Endothelial cell of umbilical vein (primary cell): ENCODE results near the gene DOCK4.

Experiments
- EZH2 ChIP-seq: IDR thresholded peaks from 2 replicates; pipeline ENCODE4 v1.6.1; 2012; ENCODE audit warnings: borderline replicate concordance, low read depth, mild to moderate bottlenecking, moderate library complexity, low read length, inconsistent platforms; ENCODE audit not compliant: severe bottlenecking
- GATA2 ChIP-seq: IDR thresholded peaks from 2 replicates; pipeline ENCODE4 v1.7.0; 2011; ENCODE audit warnings: low read depth, mild to moderate bottlenecking, moderate library complexity, mixed read lengths, low read length; ENCODE audit not compliant: insufficient read length, insufficient read depth
- JUN ChIP-seq: IDR thresholded peaks from 2 replicates; pipeline ENCODE4 v1.6.1; 2011; ENCODE audit warnings: borderline replicate concordance, low read depth; ENCODE audit not compliant: insufficient read length, insufficient read depth
- MAX ChIP-seq: IDR thresholded peaks from 2 replicates; pipeline ENCODE4 v1.6.1; 2011; ENCODE audit not compliant: insufficient read depth, insufficient read length
- MYC ChIP-seq: IDR thresholded peaks from one replicate; pipeline ENCODE4 v1.6.1; 2011; ENCODE audit warnings: mild to moderate bottlenecking, low read depth, low read length
- POLR2A ChIP-seq: IDR thresholded peaks from 2 replicates; pipeline ENCODE4 v1.6.1; 2012; ENCODE audit warnings: low read depth, mild to moderate bottlenecking, control low read depth, low read length
- POLR2AphosphoS5 ChIP-seq: IDR thresholded peaks from 2 replicates; pipeline ENCODE4 v1.6.1; 2012; ENCODE audit warnings: low read depth, mild to moderate bottlenecking, control low read depth, low read length, moderate library complexity; ENCODE audit not compliant: insufficient read depth
- TF ChIP-seq, protein P1 (sequence below), 2 donors: IDR thresholded peaks; 1 replicate in 1 of 2; 2 replicates in 1 of 2; pipeline ENCODE4 v1.5.1; 2011; ENCODE audit warnings: low read length in 2 of 2, mild to moderate bottlenecking in 2 of 2, moderate library complexity in 2 of 2, control low read depth in 1 of 2, inconsistent platforms in 1 of 2, low read depth in 1 of 2; ENCODE audit not compliant: insufficient read depth in 1 of 2; ENCODE audit errors: extremely low read depth in 1 of 2

DNA sequence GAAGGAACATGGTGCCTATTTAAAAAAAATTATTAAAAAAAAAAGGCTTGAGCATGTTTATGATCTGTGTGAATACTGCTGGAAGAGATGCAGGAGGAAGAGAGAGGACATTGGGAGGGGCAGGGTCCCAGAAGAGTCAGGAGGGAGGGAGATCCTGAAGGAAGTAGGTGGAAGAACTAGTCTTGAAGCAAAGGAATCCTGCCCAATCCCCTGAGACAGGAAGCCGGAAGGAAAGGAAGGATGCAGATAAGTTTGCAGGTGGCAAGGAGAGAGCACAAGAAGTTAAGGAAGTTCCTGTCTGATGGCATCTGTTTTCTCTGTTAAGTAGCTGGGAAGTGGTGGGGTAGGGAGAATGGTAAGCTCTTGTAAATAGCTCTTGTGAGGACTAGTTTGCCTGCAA is 318.5 kb downstream of the DOCK4 start:
- TF ChIP-seq, protein P1, sequence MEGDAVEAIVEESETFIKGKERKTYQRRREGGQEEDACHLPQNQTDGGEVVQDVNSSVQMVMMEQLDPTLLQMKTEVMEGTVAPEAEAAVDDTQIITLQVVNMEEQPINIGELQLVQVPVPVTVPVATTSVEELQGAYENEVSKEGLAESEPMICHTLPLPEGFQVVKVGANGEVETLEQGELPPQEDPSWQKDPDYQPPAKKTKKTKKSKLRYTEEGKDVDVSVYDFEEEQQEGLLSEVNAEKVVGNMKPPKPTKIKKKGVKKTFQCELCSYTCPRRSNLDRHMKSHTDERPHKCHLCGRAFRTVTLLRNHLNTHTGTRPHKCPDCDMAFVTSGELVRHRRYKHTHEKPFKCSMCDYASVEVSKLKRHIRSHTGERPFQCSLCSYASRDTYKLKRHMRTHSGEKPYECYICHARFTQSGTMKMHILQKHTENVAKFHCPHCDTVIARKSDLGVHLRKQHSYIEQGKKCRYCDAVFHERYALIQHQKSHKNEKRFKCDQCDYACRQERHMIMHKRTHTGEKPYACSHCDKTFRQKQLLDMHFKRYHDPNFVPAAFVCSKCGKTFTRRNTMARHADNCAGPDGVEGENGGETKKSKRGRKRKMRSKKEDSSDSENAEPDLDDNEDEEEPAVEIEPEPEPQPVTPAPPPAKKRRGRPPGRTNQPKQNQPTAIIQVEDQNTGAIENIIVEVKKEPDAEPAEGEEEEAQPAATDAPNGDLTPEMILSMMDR (IDR thresholded peaks at IDR 0.05; ENCODE audit: extremely low read depth in 1 of 2, insufficient read depth in 1 of 2, low read depth in 1 of 2, low read length in 2 of 2): no peak
- TF ChIP-seq MAX (no peak), POLR2A (no peak), POLR2AphosphoS5 (peak; percentile 69), JUN (no peak), EZH2 (no peak), MYC (no peak), GATA2 (peak; percentile 79)
